ENCODE measurements around the gene KCMF1. TPM values are rescaled to one million over a fixed set of nuclear protein-coding genes. Genes with fewer than 3 reads are reported as not detected.
"Not testable (repeated sequence)": the region's sequence is repeated elsewhere in the genome, so short reads cannot be mapped to it uniquely, and the experiment has no call there.

The KCMF1 gene
- total RNA-seq, 3 donors from 2014 or later (not counting 1 experiment from before 2014, with no cell fraction given): 70.8 to 81.4 (median 77.1) TPM

GRCh38 chr2:84944295-84944909, 26.6 kb upstream of the KCMF1 start:
- no peaks in the 10 kb centered on the region for H3K9me3 Mint-ChIP-seq
- no peaks in the 10 kb centered on the region for H3K36me3 Mint-ChIP-seq
- no peaks in the 10 kb centered on the region for H3K27me3 Mint-ChIP-seq (ENCODE audit: low read depth in 2 of 2)
- WGBS (ENCODE audit: insufficient coverage): 93% methylated on average over 7 of the region's 7 CpGs
- H3K4me3 Mint-ChIP-seq: no peak overlapping the region
- intact Hi-C loops (cut with micrococcal nuclease): no loop called here
- H3K27ac Mint-ChIP-seq: no peak overlapping the region
- Histone ChIP-seq H3K27me3 (ENCODE audit: control insufficient read depth, insufficient read depth, low read length) (no peaks in the 10 kb centered on the region), H3K9me3 (ENCODE audit: control insufficient read depth, insufficient read depth, low read length) (no peaks in the 10 kb centered on the region), H3K36me3 (ENCODE audit: control insufficient read depth, insufficient read depth, low read length) (no peaks in the 10 kb centered on the region), H3K4me3 (ENCODE audit: low read length) (no peak overlapping the region), H3K4me1 (ENCODE audit: control insufficient read depth, insufficient read depth, low read length) (peaks cover 40% of the 10 kb centered on the region), H3K27ac (ENCODE audit: low read length) (no peak overlapping the region)
- TF ChIP-seq CTCF (IDR thresholded peaks at IDR 0.05): no peak
- DNase-seq: no peak
- no peak for ATAC-seq
- peaks cover 17 to 19% of the 10 kb centered on the region in 2 donors for H3K4me1 Mint-ChIP-seq

- peak overlapping the region; percentile 60 to 77 for H3K27ac Mint-ChIP-seq
- WGBS (ENCODE audit: insufficient coverage): 58% methylated on average over 2 of the region's 3 CpGs
Observed at GRCh38 chr2:84945838-84946203, 25.1 kb upstream of the KCMF1 start.

GRCh38 chr2:84946204-84947009, 24.6 kb upstream of the KCMF1 start:
- Histone ChIP-seq H3K4me3 (ENCODE audit: low read length) (no peak overlapping the region), H3K36me3 (ENCODE audit: control insufficient read depth, insufficient read depth, low read length) (no peaks in the 10 kb centered on the region), H3K4me1 (ENCODE audit: control insufficient read depth, insufficient read depth, low read length) (peaks cover 26% of the 10 kb centered on the region), H3K27ac (ENCODE audit: low read length) (peak overlapping the region; percentile 65), H3K9me3 (ENCODE audit: control insufficient read depth, insufficient read depth, low read length) (no peaks in the 10 kb centered on the region), H3K27me3 (ENCODE audit: control insufficient read depth, insufficient read depth, low read length) (no peaks in the 10 kb centered on the region)
- peaks cover 10 to 12% of the 10 kb centered on the region in 2 donors for H3K4me1 Mint-ChIP-seq
- peak overlapping the region; percentile 60 to 77 for H3K27ac Mint-ChIP-seq
- intact Hi-C loops (cut with micrococcal nuclease): no loop called here
- peak; percentile 81 to 86 (median 82) for ATAC-seq
- no peak for TF ChIP-seq CTCF (IDR thresholded peaks at IDR 0.05)
- peak overlapping the region; percentile 6 for H3K4me3 Mint-ChIP-seq
- no peaks in the 10 kb centered on the region for H3K9me3 Mint-ChIP-seq
- WGBS (ENCODE audit: insufficient coverage): 9% methylated on average over 11 of the region's 12 CpGs
- no peaks in the 10 kb centered on the region for H3K27me3 Mint-ChIP-seq (ENCODE audit: low read depth in 2 of 2)
- H3K36me3 Mint-ChIP-seq: no peaks in the 10 kb centered on the region
- peak; percentile 21 to 75 for DNase-seq

More at GRCh38 chr2:84945838-84946203, 25.1 kb upstream of the KCMF1 start:
- ATAC-seq; H3K27me3 Mint-ChIP-seq (ENCODE audit: low read depth in 2 of 2); H3K36me3 ChIP-seq (ENCODE audit: control insufficient read depth, insufficient read depth, low read length); H3K4me3 ChIP-seq (ENCODE audit: low read length); H3K27me3 ChIP-seq (ENCODE audit: control insufficient read depth, insufficient read depth, low read length); DNase-seq; H3K4me3 Mint-ChIP-seq; intact Hi-C loops (cut with micrococcal nuclease); H3K9me3 ChIP-seq (ENCODE audit: control insufficient read depth, insufficient read depth, low read length); H3K36me3 Mint-ChIP-seq; H3K9me3 Mint-ChIP-seq: not testable (repeated sequence)
- Histone ChIP-seq H3K4me1 (ENCODE audit: control insufficient read depth, insufficient read depth, low read length) (peaks cover 29% of the 10 kb centered on the region), H3K27ac (ENCODE audit: low read length) (peak overlapping the region; percentile 65)
- H3K4me1 Mint-ChIP-seq: peaks cover 10 to 12% of the 10 kb centered on the region in 2 donors

GRCh38 chr2:84947010-84947593, 23.9 kb upstream of the KCMF1 start:
- H3K27me3 Mint-ChIP-seq (ENCODE audit: low read depth in 2 of 2): no peaks in the 10 kb centered on the region
- Histone ChIP-seq H3K9me3 (ENCODE audit: control insufficient read depth, insufficient read depth, low read length) (no peaks in the 10 kb centered on the region), H3K4me1 (ENCODE audit: control insufficient read depth, insufficient read depth, low read length) (peaks cover 26% of the 10 kb centered on the region), H3K36me3 (ENCODE audit: control insufficient read depth, insufficient read depth, low read length) (no peaks in the 10 kb centered on the region), H3K4me3 (ENCODE audit: low read length) (no peak overlapping the region), H3K27me3 (ENCODE audit: control insufficient read depth, insufficient read depth, low read length) (no peaks in the 10 kb centered on the region), H3K27ac (ENCODE audit: low read length) (peak overlapping the region; percentile 65)
- H3K4me3 Mint-ChIP-seq: no peak overlapping the region
- H3K27ac Mint-ChIP-seq: peak overlapping the region; percentile 60 to 77
- H3K36me3 Mint-ChIP-seq: no peaks in the 10 kb centered on the region
- DNase-seq (no peak), ATAC-seq (no peak)
- 94% methylated on average over 8 of the region's 10 CpGs for WGBS (ENCODE audit: insufficient coverage)
- TF ChIP-seq CTCF (IDR thresholded peaks at IDR 0.05): no peak
- no peaks in the 10 kb centered on the region for H3K9me3 Mint-ChIP-seq
- intact Hi-C loops (cut with micrococcal nuclease): no loop called here
- H3K4me1 Mint-ChIP-seq: peaks cover 10 to 12% of the 10 kb centered on the region in 2 donors
